ENCODE data around the gene SLC52A1.
A peak's percentile ranks its signal among the peaks of the same experiment; 100 is the strongest.
"Not testable (repeated sequence)": the region's sequence is repeated elsewhere in the genome, so short reads cannot be mapped to it uniquely, and the experiment has no call there.

Gene SLC52A1

GRCh38 chr17:5035315-5035714 lies at the start of gene SLC52A1:
Gene SLC52A1, minus strand, starts transcription at chr17:5035426. Its CDS starts 820 bp downstream, at chr17:5034606.
- DNase-seq: no peak

DNA sequence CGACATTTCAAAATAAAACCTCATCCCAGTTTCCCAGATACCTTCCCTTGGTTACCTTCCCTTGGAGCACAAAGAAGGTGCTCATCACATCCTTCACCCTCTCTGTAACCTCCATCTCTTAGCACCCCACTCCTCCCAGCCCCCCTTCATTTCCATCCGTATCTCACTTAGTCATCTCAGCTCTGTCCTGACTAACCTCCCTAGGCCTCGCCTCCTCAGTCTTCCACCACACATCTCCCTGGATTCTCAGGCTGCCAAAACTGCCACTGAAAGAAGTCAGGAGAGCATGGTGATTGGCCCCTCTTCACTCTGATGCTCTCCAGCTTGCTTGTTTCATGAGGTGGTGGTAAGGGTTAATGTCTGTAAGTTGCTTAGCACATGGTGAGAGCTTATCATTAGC lies 45.4 kb upstream of the SLC52A1 start:
- no peak for DNase-seq

- peak; percentile 81 for DNase-seq
Observed at GRCh38 chr17:5078106-5079028, 43.1 kb upstream of the SLC52A1 start, which contains the start of gene ZFP3. Gene ZFP3, plus strand, starts transcription at chr17:5078467. Its CDS starts 13,038 bp downstream, at chr17:5091505.

- no peak for DNase-seq
Observed at GRCh38 chr17:5077781-5078105, 42.5 kb upstream of the SLC52A1 start.

DNA sequence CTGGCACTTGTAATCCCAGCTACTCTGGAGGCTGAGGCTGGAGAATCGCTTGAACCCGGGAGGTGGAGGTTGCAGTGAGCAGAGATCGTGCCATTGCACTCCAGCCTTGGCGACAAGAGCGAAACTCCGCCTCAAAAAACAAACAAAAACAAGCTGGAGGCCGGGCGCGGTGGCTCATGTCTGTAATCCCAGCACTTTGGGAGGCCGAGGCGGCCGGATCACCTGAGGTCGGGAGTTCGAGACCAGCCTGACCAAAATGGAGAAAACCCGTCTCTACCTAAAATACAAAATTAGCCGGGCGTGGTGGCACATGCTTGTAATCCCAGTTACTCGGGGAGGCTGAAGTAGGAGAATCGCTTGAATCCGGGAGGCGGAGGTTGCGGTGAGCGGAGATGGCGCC lies 42.0 kb upstream of the SLC52A1 start:
- DNase-seq: not testable (repeated sequence)

DNA sequence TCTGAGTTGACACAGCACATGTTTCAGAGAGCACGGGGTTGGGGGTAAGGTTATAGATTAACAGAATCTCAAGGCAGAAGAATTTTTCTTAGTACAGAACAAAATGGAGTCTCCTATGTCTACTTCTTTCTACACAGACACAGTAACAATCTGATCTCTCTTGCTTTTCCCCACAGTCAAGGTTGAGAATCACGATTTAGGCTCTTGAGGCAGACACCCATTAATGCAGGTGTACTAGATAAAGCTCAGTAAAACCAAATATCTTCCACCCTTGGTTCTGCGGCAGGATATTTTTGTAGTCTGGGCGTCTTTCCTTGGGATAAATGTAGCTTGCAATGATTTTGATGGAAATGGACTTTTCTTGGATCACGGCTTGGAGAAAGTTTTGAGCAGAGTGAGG lies 40.2 kb upstream of the SLC52A1 start:
- DNase-seq: not testable (repeated sequence)

DNA sequence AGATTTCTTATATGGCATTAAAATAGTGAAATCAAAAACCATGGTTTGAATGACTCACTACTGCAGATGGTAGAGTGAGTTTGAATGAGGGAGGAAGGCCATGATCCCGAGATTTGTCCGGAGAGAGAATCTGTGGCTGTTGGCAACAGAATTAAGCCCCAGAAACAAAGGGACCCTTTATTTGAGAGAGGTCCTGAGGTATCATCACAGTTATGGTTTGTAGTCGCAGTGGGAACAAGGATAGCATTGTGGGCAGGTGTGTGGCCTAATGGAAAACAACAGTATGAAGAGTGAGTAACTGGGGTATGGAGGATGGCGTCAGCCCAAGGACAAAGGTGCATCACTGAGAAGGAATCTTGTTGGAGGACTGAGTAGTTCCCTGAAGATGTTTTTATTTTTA lies 34.5 kb upstream of the SLC52A1 start:
- no peak for DNase-seq

DNA sequence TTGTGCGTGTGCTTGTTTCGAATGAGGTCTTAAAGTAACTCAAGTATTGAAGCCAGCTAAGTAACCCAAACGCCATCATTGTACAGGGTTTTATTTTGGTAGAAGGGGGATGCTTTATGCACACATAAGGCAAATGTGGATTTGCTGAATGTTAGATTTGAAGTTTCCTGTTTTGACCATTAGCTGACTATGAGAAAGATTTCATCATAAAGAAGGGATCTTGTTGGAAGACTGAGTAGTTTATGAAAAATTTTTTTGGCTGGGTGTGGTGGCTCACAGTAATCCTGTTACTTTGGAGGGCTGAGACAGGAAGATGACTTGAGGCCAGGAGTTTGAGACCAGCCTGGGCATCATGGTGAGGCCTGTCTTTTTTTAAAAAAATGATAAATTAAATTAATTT lies 33.0 kb upstream of the SLC52A1 start:
- no peak for DNase-seq

GRCh38 chr17:5065227-5065744 lies 30.1 kb upstream of the SLC52A1 start:
- no peak for DNase-seq

DNA sequence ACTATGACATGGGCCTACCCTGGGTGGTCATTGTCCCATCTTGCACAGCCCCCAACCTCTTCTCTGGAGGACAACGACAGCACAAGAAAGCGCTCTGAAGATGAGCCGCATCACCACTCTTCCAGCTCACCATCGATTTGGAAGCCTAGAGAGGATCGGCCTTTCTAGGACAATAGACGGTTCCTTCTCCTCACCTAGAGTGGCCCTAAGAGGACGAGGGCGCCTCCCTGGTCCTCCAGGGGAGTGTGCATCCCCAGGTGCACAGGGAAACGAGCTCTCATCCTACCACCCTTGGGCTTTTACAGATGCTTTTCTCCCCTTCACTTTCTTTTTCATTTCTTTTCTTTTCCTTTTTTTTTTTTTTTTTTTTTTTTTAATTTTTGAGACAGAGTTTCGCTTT lies 20.3 kb upstream of the SLC52A1 start:
- DNase-seq: no peak

DNA sequence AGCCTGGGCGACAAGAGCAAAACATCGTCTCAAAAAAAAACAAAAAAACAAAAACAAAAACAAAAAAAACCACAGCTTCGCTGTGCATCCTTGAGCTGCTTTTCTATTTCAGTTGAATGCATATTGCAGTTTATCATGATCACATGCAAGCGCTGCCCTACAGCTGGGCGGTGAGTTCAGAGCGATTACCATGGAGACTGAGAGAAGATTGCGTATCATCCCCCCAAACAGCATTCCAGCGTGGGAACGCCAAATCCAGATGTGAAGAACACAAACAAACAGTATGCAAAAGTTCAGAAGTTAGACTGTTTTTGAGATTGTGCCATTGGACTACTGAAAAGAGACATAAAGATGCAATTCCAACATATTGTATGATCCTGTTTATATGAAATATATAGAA lies 15.1 kb upstream of the SLC52A1 start:
- DNase-seq: no peak

DNA sequence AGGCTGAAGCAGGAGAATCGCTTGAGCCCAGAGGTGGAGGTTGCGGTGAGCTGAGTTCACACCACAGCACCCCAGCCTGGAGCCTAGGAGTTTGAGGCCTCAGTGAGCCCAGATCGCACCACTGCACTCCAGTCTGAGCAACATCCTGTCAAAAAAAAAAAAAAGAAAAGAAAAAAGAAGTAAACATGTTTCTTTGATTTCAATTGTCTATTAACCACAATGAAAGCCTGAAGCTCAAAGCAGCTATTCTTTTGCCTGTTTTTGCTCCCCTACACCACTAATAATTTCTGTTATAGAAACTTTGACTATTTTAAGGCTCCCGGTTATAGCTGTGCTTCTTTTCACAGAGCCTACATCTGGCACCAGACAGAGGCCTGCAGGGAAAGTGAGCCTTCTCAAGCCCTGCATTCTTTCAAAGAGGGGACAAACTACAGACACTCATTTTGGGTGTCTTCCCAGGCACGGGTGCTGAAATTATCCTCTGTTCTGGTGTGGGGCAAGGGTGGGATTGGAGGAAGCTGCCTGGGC lies 14.2 kb upstream of the SLC52A1 start:
- peak; percentile 21 for DNase-seq

- DNase-seq: no peak
Observed at GRCh38 chr17:5047446-5047845, 12.2 kb upstream of the SLC52A1 start.

- no peak for DNase-seq
Observed at GRCh38 chr17:5045496-5045895, 10.3 kb upstream of the SLC52A1 start.

- no peak for DNase-seq
Observed at GRCh38 chr17:5044630-5045029, 9.4 kb upstream of the SLC52A1 start.

DNA sequence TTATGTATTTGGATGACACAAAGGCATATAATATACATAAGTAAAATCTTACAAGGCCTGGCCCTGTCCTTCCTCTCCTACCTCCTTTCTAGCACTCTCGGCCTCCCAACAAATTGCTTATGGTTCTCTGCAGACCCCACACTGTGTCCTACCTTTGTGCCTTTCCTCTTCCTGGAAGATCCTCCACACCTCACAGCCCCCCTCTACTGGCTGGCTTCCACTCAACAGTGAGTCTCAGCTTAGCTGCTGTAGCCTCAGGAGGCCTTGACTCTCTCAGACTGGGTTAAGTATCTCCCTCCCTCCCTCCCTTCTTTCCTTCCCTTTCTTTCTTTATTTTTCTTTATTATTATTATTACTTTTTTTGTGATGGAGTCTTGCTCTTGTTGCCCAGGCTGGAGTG lies 8.3 kb upstream of the SLC52A1 start:
- DNase-seq: no peak

DNA sequence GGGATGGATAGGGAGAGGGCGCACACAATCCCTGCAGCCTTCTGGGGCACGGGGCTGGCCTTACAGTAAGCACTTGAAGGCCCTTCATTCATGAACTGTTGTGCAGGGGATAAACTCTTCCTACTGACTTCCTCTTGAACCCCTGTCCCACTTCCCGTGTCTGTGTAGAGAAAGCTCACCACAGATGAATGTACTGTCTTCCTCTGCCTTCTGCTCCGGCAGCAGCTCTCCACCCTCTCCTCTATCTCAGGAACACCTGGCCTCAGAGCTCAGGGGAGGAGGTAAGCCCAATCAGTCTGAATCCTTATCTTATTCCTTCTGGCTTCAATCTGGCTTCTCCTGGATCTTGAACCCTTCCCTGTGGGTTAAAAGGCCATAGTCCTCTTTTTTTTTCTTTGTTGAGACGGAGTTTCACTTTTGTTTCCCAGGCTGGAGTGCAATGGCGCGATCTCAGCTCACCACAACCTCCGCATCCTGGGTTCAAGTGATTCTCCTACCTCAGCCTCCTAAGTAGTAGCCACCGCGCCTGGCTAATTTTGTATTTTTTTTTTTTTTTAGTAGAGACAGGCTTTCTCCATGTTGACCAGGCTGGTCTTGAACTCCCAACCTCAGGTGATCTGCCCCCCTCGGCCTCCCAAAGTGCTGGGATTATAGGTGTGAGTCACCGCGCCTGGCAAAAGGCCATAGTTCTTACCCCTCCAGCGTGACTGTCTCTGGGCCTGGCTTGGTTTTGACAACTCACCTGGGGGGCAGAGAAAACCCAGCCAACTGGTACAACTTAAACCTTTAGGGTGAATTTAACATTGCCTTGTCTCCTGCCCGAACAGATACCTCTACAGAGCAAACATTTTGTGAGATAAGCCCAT lies 7.2 kb upstream of the SLC52A1 start:
- no peak for DNase-seq

- no peak for DNase-seq
Observed at GRCh38 chr17:5034651-5035050, 575 bp downstream of the SLC52A1 start.

DNA sequence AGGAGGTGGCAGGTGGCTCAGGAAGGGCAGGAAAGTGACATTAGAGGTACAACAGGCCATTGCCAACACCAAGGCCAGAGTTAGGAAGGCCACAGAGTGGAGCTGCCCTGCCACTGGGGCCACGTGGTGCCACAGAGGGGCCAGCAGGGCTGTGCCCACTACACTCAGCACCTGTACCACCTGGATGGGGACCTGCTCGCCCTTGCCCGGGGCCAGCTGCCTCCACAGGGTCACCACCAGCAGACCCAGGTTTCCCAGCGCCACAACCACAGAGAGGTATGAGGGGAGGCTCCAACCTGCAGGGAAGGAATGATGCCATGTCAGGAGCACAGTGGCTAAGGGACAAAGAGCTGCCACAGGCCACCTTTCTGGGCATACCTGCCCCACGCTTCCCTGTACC lies 1.2 kb downstream of the SLC52A1 start:
- no peak for DNase-seq

DNA sequence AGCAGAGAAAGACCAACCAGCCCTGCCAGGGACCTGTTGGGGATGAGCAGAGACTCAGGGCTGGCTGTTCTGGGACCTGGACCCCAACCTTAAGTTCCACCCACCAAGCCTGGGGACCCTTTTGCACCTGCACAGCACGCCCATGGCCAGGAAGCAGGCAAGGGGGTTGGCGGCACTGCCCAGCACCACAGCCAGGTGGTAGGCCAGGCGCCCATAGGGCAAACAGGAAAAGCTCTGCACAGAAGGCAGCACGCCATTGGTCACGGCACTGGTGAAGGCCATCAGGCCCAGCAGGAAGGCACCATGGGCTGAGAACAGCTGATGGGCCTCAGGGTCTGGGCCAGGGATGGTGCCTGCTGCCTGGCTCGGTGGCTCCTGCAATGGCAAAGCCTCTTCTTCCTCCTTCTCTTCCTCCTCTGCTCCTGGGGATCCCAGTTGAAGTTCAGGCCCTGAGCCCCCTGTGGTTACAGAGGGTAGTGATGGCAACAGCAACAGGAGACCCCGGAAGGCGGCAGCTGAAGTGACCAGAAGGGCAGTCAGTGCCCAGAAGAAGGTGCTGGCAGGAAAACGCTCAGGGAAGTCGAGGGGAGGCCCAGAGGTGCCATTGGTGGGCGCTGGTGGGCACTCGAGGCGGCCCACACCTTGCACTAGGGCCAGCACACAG lies 1.7 kb downstream of the SLC52A1 start:
- DNase-seq: no peak

DNA sequence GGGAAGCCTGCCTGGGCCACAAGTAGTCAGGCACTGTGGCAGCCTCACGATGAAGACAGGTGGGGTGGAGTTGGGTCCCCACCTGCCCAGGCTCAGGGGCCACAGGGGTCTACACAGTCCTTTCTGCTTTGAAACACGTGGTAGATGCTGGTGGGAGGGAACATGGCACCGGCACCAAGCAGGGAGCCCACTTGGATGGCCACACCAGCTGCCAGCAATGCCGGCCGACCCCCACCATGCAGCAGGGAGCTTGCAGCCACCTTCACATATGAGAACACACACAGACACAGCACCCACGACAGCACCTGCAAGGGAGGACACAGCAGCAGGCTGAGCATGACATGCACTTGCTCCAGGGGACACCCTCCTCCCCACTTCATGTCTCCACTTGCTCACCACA lies 2.4 kb downstream of the SLC52A1 start:
- DNase-seq: no peak

DNA sequence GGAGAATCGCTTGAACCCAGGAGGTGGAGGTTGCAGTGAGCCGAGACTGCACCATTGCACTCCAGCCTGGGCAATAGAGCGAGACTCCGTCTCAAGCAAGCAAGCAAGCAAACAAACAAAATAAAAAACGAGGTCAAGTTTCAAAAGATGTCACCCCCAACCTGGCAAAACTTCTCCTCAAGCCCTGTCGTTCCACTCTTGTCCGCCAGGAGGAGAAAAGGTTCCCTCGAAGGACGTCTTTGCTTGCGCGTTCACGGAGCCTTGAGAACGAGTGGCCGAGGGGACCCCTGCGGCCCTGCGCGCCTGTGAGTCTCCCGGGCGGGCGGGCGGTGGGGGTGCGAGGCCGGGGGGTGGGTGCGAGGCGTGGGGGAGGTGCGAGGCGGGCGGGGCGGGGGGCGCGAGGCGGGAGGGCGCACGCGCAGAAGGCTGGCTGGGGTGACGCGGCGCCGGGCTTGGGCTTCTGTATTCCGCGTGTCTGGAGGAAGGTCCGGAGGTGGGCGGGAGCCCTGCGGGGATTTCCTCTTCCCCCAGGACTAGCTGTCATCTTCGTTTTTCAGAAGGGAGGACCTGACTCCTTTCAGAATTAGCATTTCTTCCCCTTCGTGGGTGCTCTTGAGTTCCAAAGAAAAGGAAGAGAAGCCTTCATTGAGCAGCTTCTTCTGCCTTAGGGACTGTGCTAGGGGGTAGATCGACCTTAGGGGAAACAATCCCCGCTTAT lies 3.7 kb downstream of the SLC52A1 start:
- DNase-seq: peak; percentile 82
